ENCODE measurements around the gene NIPA2. TPM values are rescaled to one million over a fixed set of nuclear protein-coding genes. Genes with fewer than 3 reads are reported as not detected.
"Not testable (repeated sequence)": the region's sequence is repeated elsewhere in the genome, so short reads cannot be mapped to it uniquely, and the experiment has no call there.

The NIPA2 gene
- 130 and 131 TPM in 2 replicates for total RNA-seq (2014; rRNA removed; shearing (Covaris generic))
- polyA plus RNA-seq (2015; cell fraction: cytosol; rRNA removed): 86.4 and 94.5 TPM in 2 replicates
- 36.9 and 43.0 TPM in 2 replicates for polyA plus RNA-seq (2015; cell fraction: nucleus; rRNA removed)

DNA sequence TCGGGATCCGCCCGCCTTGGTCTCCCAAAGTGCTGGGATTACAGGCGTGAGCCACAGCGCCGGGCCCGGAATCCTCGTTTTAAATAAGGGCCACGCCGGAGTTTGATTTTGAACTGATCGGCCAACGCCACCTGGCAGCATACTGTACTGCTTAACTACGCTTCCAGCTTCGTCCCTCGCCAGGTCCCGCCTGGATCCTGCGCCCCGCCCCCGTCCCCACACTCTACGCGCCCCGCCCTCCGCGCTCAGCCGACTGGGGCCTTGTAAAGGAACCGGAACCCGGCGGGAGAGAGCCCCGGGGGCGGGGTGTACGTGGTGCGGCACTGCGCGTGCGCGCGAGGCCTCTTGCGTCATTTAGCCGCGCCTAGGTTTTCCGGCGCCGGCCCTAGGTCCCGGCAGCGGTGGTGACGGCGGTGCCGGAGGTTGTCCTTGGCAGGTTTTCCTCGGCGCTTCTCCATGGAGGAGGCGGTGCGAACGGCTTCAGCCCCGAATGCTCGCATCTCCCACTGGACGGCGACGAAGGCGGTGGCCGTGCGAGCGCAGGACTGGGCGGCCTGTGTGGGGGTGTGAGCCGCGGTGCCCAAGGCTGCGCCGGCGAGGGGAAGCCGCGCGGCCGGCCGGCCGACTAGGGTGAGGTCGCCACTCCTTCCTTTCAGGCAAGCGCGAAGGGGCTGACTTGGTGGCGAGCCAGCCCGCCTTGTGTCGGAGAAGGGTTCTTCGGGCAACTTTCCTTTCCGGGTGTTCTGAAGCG, at the start of gene NIPA2:
TSS of gene NIPA2 (plus strand) at position 375 of the 751 bp plus-strand sequence. CDS start 13,066 bp downstream, outside the sequence.
- in situ Hi-C loops (cut with HindIII; ENCODE audit: low pct_unique_long_range_greater_than_20kb, low sequenced_read_pairs): no loop called here

GRCh38 chr15:22794063-22794462, 44.4 kb upstream of the NIPA2 start:
- in situ Hi-C loops (cut with HindIII; ENCODE audit: low pct_unique_long_range_greater_than_20kb, low sequenced_read_pairs): no loop called here
- DNase-seq (ENCODE audit: low read depth, low spot score): no peak

More for the DNA sequence above, at the start of gene NIPA2:
- DNase-seq (ENCODE audit: low read depth, low spot score): peak; percentile 96

DNA sequence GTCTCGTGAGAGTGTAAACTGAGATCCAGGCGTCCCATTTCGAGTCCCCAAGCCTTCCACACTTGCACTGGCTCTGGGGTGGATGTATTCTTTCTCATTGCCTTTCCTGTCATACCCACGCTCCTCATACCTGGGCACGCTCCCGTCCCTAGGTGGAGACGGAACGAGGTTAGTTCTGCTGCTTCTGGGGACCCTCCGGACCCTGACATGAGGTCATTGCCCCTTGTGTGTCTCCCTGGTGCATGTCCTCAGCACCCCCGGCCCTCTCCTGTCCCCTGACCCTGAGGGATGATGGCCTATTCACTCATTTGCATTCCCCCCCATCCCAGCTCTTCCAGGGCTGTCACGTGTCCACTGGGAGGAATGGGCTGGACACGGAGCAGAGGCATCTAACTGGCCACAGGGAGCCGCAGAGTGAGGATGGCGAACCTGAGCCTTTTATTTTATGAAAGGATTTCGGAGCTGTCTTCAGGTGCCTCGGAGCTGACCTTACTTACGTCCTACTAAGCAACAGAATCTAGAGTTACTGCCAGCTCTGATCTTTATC, 43.8 kb upstream of the NIPA2 start:
- no peak for DNase-seq (ENCODE audit: low read depth, low spot score)
- in situ Hi-C loops (cut with HindIII; ENCODE audit: low pct_unique_long_range_greater_than_20kb, low sequenced_read_pairs): no loop called here

- in situ Hi-C loops (cut with HindIII; ENCODE audit: low pct_unique_long_range_greater_than_20kb, low sequenced_read_pairs): no loop called here
- DNase-seq (ENCODE audit: low read depth, low spot score): no peak
Measured at GRCh38 chr15:22795206-22796063, 43.0 kb upstream of the NIPA2 start.

DNA sequence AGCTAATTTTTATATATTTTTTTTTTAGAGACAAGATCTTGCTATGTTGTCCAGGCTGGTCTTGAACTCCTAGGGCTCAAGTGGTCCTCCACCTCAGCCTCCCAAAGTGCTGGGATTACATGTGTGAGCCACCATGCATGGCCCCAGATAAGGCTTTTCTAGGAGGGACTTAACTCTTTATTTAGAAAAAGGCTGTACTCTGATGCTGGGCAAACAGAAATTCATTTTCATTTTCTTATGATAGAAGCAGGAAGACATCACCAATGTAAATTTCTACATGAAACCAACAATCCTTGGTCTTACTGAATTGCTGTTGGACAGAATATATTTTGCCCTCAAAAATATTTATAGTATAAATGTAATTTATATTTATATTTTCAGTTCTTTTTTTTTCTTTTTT, 42.4 kb upstream of the NIPA2 start:
- no peak for DNase-seq (ENCODE audit: low read depth, low spot score)
- in situ Hi-C loops (cut with HindIII; ENCODE audit: low pct_unique_long_range_greater_than_20kb, low sequenced_read_pairs): no loop called here

- DNase-seq (ENCODE audit: low read depth, low spot score): no peak
- in situ Hi-C loops (cut with HindIII; ENCODE audit: low pct_unique_long_range_greater_than_20kb, low sequenced_read_pairs): no loop called here
Measured at GRCh38 chr15:22799902-22800301, 38.6 kb upstream of the NIPA2 start.

DNA sequence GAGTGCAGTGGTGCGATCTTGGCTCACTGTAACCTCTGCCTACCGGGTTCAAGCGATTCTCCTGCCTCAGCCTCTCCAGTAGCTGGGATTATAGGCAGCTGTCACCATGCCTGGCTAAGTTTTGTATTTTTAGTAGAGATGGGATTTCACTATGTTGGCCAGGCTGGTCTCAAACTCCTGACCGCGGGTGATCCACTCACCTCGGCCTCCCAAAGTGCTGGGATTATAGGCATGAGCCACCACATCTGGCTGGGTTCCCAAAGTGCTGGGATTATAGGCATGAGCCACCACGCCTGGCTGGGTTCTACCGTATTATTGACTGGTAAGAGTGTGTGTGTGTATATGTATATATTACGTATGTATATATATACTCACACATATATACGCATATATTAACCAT, 35.5 kb upstream of the NIPA2 start:
- in situ Hi-C loops (cut with HindIII; ENCODE audit: low pct_unique_long_range_greater_than_20kb, low sequenced_read_pairs): not testable (repeated sequence)

DNA sequence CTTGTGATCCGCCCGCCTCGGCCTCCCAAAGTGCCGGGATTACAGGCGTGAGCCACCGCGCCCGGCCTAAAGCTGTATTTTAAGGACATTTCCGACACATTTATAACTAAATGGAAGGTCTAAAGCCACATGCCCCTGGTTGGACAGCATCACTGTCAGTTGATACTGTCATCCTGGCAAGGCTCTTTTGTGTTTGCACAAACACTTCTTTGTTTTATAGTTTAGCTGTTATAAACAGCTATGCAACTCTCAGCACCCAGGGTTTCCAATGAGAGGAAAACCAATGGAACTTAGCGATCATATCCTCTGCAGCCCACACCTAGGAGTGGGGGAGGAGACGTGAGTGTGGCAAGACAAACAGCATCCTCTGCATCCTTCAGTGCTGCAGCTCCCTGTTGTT, 32.3 kb upstream of the NIPA2 start:
- in situ Hi-C loops (cut with HindIII; ENCODE audit: low pct_unique_long_range_greater_than_20kb, low sequenced_read_pairs): no loop called here

More for the DNA sequence above, 35.5 kb upstream of the NIPA2 start:
- not testable (repeated sequence) for DNase-seq (ENCODE audit: low read depth, low spot score)

GRCh38 chr15:22806664-22807063, 31.8 kb upstream of the NIPA2 start:
- in situ Hi-C loops (cut with HindIII; ENCODE audit: low pct_unique_long_range_greater_than_20kb, low sequenced_read_pairs): no loop called here
- DNase-seq (ENCODE audit: low read depth, low spot score): no peak

More for the DNA sequence above, 32.3 kb upstream of the NIPA2 start:
- peak; percentile 67 for DNase-seq (ENCODE audit: low read depth, low spot score)

DNA sequence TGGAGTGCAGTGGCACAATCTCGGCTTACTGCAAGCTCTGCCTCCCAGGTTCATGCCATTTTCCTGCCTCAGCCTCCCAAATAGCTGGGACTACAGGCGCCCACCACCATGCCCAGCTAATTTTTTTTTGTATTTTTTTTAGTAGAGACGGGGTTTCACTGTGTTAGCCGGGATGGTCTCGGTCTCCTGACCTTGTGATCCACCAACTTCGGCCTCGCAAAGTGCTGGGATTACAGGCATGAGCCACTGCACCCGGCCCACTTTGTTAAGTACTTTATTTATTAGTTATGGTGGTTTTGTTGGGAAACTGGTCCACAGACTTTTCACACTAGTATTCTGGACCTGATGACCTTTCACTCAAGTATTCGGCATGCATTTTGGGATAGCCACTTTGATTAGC, 30.6 kb upstream of the NIPA2 start:
- in situ Hi-C loops (cut with HindIII; ENCODE audit: low pct_unique_long_range_greater_than_20kb, low sequenced_read_pairs); DNase-seq (ENCODE audit: low read depth, low spot score): not testable (repeated sequence)

GRCh38 chr15:22808240-22808639, 30.2 kb upstream of the NIPA2 start:
- in situ Hi-C loops (cut with HindIII; ENCODE audit: low pct_unique_long_range_greater_than_20kb, low sequenced_read_pairs): no loop called here

DNA sequence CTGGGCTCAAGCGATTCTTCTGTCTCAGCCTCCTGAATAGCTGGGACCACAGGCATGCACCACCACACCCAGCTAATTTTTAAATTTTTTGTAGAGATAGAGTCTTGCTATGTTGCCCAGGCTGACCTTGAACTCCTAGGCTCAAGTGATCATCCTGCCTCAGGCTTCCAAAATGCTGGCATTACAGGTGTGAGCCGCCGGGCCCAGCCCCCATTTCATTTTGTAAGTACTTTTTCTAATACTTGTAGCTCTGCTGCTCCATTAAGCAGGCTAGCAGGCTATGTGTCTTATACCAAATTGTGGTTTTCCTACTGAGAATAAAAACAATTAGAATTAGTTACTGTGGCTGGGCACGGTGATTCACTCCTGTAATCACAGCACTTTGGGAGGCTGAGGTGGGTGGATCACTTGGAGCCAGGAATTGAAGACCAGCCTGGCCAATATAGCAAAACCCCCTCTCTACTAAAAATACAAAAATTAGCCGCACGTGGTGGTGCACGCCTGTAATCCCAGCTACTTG, 29.6 kb upstream of the NIPA2 start:
- DNase-seq (ENCODE audit: low read depth, low spot score): no peak
- in situ Hi-C loops (cut with HindIII; ENCODE audit: low pct_unique_long_range_greater_than_20kb, low sequenced_read_pairs): no loop called here

More at GRCh38 chr15:22808240-22808639, 30.2 kb upstream of the NIPA2 start:
- DNase-seq (ENCODE audit: low read depth, low spot score): no peak

DNA sequence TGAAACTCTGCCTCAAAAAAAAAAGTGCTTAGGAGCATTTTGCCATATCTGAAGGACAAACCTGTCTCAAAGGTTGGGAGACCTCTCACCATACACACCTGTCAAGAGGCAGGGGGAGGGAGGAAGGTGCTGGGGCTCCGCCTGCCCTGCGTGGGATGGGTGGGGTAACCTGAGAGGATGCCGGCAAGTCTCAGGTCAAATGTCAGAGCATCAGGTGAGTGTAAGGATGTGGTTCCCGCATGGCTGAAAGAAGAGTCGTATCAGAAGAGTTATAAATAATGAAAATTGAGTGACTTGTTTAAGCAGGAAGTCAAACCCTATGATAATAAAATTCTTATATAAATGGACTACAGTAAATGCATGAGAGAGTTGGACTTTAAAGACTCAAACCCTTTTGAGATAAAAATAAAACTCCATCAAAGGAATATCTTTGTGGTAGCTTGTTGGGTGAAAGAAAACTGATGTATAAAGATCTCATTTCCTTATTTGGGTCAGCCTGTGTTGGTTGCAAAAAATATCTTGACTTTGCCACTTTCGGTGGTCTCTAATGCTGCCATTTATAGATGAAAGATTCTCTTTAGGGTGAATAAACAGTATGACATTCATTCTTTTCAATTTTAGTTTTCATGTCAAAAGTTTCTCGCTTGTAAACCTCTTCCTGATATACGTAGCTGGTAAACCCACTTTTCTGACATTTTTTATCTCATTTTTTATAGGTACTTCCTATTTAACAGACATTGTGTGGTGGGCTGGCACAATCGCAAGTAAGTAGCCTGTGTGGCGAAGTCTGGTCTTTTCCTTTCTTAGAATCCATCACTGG, 28.2 kb upstream of the NIPA2 start:
- in situ Hi-C loops (cut with HindIII; ENCODE audit: low pct_unique_long_range_greater_than_20kb, low sequenced_read_pairs): no loop called here
- no peak for DNase-seq (ENCODE audit: low read depth, low spot score)

DNA sequence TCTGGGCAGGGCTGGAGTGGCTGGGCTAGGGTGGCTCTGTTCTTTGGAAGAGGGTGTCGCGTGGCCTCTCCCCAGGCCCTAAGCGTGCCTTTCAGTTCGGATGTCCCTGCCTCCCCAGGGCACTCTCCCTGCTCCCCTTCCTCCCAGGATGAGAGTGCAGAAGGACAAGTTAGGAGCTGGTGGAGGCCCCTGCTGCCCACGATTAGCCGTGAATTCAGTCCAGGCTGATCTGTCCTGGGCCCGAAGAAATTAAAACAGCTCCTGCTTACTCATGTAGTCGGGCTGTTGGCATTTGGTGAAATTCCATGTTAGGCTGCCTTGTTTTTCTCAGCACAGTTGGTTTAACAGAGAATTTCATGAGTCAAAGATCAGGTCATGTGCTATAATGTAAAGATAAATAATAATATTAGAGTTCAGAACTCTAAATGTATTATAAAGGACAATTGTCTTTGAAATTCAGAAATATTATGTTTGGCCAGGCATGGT, 27.6 kb upstream of the NIPA2 start:
- no peak for DNase-seq (ENCODE audit: low read depth, low spot score)
- in situ Hi-C loops (cut with HindIII; ENCODE audit: low pct_unique_long_range_greater_than_20kb, low sequenced_read_pairs): no loop called here

DNA sequence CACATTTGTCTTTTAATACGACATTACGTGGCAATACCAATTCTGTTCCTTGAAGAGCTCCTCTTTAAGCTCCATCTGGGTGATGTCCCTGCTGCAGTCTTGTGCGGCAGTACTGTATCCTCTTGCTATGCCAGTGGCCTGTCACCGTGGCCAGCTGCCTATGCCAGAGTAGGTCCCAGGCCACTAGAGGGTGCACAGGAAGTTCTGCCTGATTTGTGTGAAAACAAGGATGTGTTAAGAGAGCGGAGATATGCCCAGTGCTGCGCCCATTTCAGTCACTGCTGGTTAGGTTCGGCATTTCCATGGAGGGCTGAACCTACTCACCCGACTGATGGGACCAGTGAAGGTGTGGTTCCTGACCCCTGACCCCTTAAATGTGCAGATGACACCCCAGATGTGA, 26.8 kb upstream of the NIPA2 start:
- DNase-seq (ENCODE audit: low read depth, low spot score): peak; percentile 81
- in situ Hi-C loops (cut with HindIII; ENCODE audit: low pct_unique_long_range_greater_than_20kb, low sequenced_read_pairs): no loop called here

- DNase-seq (ENCODE audit: low read depth, low spot score): no peak
- in situ Hi-C loops (cut with HindIII; ENCODE audit: low pct_unique_long_range_greater_than_20kb, low sequenced_read_pairs): no loop called here
Measured at GRCh38 chr15:22813844-22814243, 24.6 kb upstream of the NIPA2 start.

- DNase-seq (ENCODE audit: low read depth, low spot score): peak; percentile 62
- in situ Hi-C loops (cut with HindIII; ENCODE audit: low pct_unique_long_range_greater_than_20kb, low sequenced_read_pairs): no loop called here
Measured at GRCh38 chr15:22815766-22816165, 22.7 kb upstream of the NIPA2 start.
